Uterus (tissue), 2 donors: Measurements from ENCODE around the gene TNFRSF11A.

Experiments used
- CTCF ChIP-seq, 4 experiments: fragments of 200-600 bp in 2 of 4; fragments of 450-650 bp in 2 of 4; sonication (generic) in 2 of 4; IDR thresholded peaks; one replicate each; pipeline ENCODE4 v1.5.1; 2016 to 2019; ENCODE audit warnings: antibody characterized with exemption in 4 of 4, mild to moderate bottlenecking in 2 of 4, moderate library complexity in 1 of 4
- POLR2A ChIP-seq, 2 donors: fragments of 450-650 bp; IDR thresholded peaks; one replicate each; pipeline ENCODE4 v1.6.1; 2016; ENCODE audit warnings: antibody characterized with exemption in 2 of 2, mild to moderate bottlenecking in 1 of 2, moderate library complexity in 1 of 2

- TF ChIP-seq CTCF (IDR thresholded peaks at IDR 0.05) (no peak), POLR2A (IDR thresholded peaks at IDR 0.05) (no peak)
These were observed 112.3 kb downstream of the TNFRSF11A start for GRCh38 chr18:62437235-62438017.
